ENCODE data around the gene GANAB.

- TF ChIP-seq, protein P1, sequence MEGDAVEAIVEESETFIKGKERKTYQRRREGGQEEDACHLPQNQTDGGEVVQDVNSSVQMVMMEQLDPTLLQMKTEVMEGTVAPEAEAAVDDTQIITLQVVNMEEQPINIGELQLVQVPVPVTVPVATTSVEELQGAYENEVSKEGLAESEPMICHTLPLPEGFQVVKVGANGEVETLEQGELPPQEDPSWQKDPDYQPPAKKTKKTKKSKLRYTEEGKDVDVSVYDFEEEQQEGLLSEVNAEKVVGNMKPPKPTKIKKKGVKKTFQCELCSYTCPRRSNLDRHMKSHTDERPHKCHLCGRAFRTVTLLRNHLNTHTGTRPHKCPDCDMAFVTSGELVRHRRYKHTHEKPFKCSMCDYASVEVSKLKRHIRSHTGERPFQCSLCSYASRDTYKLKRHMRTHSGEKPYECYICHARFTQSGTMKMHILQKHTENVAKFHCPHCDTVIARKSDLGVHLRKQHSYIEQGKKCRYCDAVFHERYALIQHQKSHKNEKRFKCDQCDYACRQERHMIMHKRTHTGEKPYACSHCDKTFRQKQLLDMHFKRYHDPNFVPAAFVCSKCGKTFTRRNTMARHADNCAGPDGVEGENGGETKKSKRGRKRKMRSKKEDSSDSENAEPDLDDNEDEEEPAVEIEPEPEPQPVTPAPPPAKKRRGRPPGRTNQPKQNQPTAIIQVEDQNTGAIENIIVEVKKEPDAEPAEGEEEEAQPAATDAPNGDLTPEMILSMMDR (conservative IDR thresholded peaks at IDR 0.05; ENCODE audit: low read depth, low read length): no peak
- TF ChIP-seq EZH2 (IDR thresholded peaks at IDR 0.05; ENCODE audit: borderline replicate concordance, low read depth, low read length, poor library complexity, severe bottlenecking): no peak
These were observed 23.8 kb downstream of the GANAB start for GRCh38 chr11:62622476-62623089.

Data from A673 (cell line).